Gastrocnemius medialis (tissue), 4 donors: Measurements from ENCODE around the gene SPRED2. TPM values are rescaled to one million over a fixed set of nuclear protein-coding genes. Genes with fewer than 3 reads are reported as not detected.
"Not testable (repeated sequence)": the region's sequence is repeated elsewhere in the genome, so short reads cannot be mapped to it uniquely, and the experiment has no call there.

Experiments
- ATAC-seq, 2 donors: fragments of 150-250 bp; one replicate each; pipeline ENCODE4 v1.9.1; 2016
- DNase-seq, 2 donors: peaks; one replicate each; pipeline ENCODE4 v3.0.0-alpha.2; 2019
- H3K27ac ChIP-seq, 4 donors: fragments of 200-600 bp; sonication (generic); 1 replicate in 1 of 4; 2 replicates in 3 of 4; pipeline ENCODE4 v1.5.1; 2016 to 2018; ENCODE audit warnings: mild to moderate bottlenecking in 2 of 4, moderate library complexity in 1 of 4
- H3K27me3 ChIP-seq, 3 donors: fragments of 200-600 bp; sonication (generic) in 2 of 3; 1 replicate in 1 of 3; 2 replicates in 2 of 3; pipeline versions ENCODE4 v1.5.1 to v1.6.0; 2016 to 2019; ENCODE audit warnings: mild to moderate bottlenecking in 1 of 3, moderate library complexity in 1 of 3
- H3K36me3 ChIP-seq, 2 donors: fragments of 200-600 bp; sonication (generic) in 1 of 2; one replicate each; pipeline ENCODE4 v1.5.1; 2017 to 2018
- H3K4me1 ChIP-seq, 2 donors: fragments of 200-600 bp; sonication (generic) in 1 of 2; one replicate each; pipeline ENCODE4 v1.5.1; 2016 to 2017; ENCODE audit warnings: mild to moderate bottlenecking in 2 of 2
- H3K4me3 ChIP-seq, 4 donors: fragments of 200-600 bp; sonication (generic) in 3 of 4; 1 replicate in 1 of 4; 2 replicates in 3 of 4; pipeline ENCODE4 v1.5.1; 2016 to 2019; ENCODE audit warnings: mild to moderate bottlenecking in 2 of 4
- H3K9me3 ChIP-seq, 3 donors: fragments of 200-600 bp; sonication (generic) in 2 of 3; 1 replicate in 1 of 3; 2 replicates in 2 of 3; pipeline ENCODE4 v1.5.1; 2016 to 2019
- POLR2A ChIP-seq, 2 donors: fragments of 450-650 bp; IDR thresholded peaks; one replicate each; pipeline ENCODE4 v1.6.1; 2017; ENCODE audit warnings: antibody characterized with exemption in 2 of 2, mild to moderate bottlenecking in 2 of 2, moderate library complexity in 2 of 2
- in situ Hi-C, 4 donors: fragments of 200-750 bp; cut with MboI; loops; one replicate each; pipeline versions ENCODE4 v1.15.0 to v1.8.0; 2017; ENCODE audit warnings: low sequenced_read_pairs in 4 of 4
- intact Hi-C: fragments of 100-400 bp; cut with DNase I; formaldehyde crosslinking; loops from one replicate; pipeline ENCODE4 v1.15.1; 2023; ENCODE audit warnings: low total_unique reads
- total RNA-seq, 4 donors: library from RNA; depleted of rRNA; stranded (reverse); fragments of >200 nt; gene quantifications; one replicate each; pipeline versions ENCODE4 v1.1.0 to v1.2.3, GENCODE V29; 2016
- TF ChIP-seq, protein P1 (sequence below), 5 experiments: fragments of 450-650 bp in 3 of 5; fragments of 200-600 bp in 2 of 5; sonication (generic) in 2 of 5; IDR thresholded peaks in 4 of 5; conservative IDR thresholded peaks in 1 of 5; 1 replicate in 4 of 5; 2 replicates in 1 of 5; pipeline ENCODE4 v1.5.1; 2016 to 2019; ENCODE audit warnings: antibody characterized with exemption in 5 of 5, mild to moderate bottlenecking in 3 of 5, moderate library complexity in 3 of 5

Gene SPRED2
- total RNA-seq, 4 donors from 2014 or later: 4.1 to 12.5 (median 7.4) TPM

DNA sequence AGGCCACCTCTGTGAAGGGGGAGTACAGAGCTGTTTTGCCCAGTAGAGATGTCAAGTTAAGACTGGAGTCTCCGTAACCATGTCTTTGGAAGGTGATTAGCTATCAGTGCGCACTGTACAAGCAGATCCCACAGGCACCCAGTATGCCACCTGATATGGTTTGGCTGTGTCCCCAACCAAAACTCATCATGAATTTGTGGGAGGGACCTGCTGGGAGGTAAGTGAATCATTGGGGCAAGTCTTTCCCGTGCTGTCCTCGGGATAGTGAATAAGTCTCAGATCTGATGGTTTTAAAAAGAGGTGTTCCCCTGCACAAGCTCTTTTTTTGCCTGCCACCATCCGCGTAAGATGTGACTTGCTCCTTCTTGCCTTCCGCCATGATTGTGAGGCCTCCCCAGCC, 114.6 kb downstream of the SPRED2 start:
- DNase-seq: no peak
- no peaks in the 10 kb centered on the region for H3K4me1 ChIP-seq
- TF ChIP-seq POLR2A (IDR thresholded peaks at IDR 0.05): no peak
- TF ChIP-seq, protein P1, sequence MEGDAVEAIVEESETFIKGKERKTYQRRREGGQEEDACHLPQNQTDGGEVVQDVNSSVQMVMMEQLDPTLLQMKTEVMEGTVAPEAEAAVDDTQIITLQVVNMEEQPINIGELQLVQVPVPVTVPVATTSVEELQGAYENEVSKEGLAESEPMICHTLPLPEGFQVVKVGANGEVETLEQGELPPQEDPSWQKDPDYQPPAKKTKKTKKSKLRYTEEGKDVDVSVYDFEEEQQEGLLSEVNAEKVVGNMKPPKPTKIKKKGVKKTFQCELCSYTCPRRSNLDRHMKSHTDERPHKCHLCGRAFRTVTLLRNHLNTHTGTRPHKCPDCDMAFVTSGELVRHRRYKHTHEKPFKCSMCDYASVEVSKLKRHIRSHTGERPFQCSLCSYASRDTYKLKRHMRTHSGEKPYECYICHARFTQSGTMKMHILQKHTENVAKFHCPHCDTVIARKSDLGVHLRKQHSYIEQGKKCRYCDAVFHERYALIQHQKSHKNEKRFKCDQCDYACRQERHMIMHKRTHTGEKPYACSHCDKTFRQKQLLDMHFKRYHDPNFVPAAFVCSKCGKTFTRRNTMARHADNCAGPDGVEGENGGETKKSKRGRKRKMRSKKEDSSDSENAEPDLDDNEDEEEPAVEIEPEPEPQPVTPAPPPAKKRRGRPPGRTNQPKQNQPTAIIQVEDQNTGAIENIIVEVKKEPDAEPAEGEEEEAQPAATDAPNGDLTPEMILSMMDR (IDR thresholded peaks at IDR 0.05 in 4 of 5, conservative IDR thresholded peaks at IDR 0.05 in 1 of 5): no peak
- intact Hi-C loops (no loop called here), in situ Hi-C loops (no loop called here)
- no peaks in the 10 kb centered on the region for H3K27me3 ChIP-seq
- H3K9me3 ChIP-seq: no peaks in the 10 kb centered on the region
- no peak overlapping the region for H3K4me3 ChIP-seq
- no peak for ATAC-seq
- H3K36me3 ChIP-seq: peaks cover 0 to 32% of the 10 kb centered on the region in 2 donors
- H3K27ac ChIP-seq: no peak overlapping the region

GRCh38 chr2:65317351-65317750, 115.0 kb downstream of the SPRED2 start:
- in situ Hi-C loops, H3K27me3 ChIP-seq, H3K4me1 ChIP-seq, H3K9me3 ChIP-seq, ATAC-seq, H3K27ac ChIP-seq, intact Hi-C loops, H3K4me3 ChIP-seq, DNase-seq: not testable (repeated sequence)
- peaks cover 0 to 37% of the 10 kb centered on the region in 2 donors for H3K36me3 ChIP-seq

DNA sequence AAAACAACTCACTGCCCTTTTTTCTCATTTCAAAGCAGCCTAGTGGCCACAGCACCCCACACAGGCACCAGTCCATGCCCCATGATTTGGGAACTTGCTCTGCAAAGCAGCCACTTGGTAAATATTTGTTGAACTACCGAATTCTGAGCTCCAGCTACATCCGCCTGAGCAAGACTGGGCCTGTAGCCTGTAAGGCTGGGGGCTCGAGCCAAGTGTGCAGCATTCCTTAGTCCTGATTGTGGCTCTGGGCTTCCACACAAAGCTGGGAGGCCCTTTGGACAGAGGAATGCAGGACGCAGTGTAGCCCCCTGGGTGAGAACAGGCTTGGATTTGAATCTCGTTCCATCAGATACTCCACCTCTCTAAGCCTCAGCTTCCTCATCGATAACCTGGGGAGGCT, 116.3 kb downstream of the SPRED2 start:
- Histone ChIP-seq H3K4me1 (no peaks in the 10 kb centered on the region), H3K36me3 (peaks cover 0 to 48% of the 10 kb centered on the region in 2 donors), H3K4me3 (no peak overlapping the region), H3K27me3 (no peaks in the 10 kb centered on the region), H3K9me3 (no peaks in the 10 kb centered on the region), H3K27ac (peak overlapping the region in 3 of 4 donors; percentile 7 to 39 (median 29))
- peak in 1 of 2 donors; percentile 60 for DNase-seq
- ATAC-seq: peak; percentile 26 to 38
- TF ChIP-seq, protein P1 (IDR thresholded peaks at IDR 0.05 in 4 of 5, conservative IDR thresholded peaks at IDR 0.05 in 1 of 5): no peak
- TF ChIP-seq POLR2A (IDR thresholded peaks at IDR 0.05): no peak
- in situ Hi-C loops: no loop called here
- intact Hi-C loops: no loop called here

DNA sequence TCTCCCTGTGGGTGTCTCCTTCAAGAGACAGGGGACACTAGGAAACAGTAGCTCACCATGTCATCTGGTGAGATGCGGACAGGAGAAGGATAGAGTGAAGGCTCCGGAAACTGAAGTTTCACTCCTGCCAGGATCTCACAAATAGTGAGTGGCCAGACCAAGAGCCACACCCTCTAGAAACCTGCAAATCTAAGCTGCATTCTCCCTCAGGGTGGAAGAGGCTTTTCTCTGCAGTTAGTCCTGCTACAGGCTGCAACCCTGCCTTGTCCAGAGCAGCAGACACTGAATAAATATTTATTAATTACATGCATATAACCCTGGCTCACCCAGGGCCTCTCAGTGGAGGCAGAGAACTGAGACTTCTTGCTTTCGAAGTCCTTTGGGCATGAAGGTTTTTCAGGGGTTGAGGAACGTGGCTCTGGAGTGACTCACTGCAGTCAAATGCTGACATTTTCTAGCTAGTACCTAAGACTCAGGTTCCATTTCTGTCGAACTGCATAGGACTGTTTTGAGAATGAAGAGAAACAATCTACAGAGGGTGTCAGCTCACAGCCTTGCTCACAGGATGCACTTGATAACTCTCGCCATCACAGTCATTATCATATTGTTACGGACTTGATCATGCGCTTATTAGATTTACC, 117.5 kb downstream of the SPRED2 start:
- H3K4me3 ChIP-seq: no peak overlapping the region
- DNase-seq (no peak), ATAC-seq (no peak)
- H3K27me3 ChIP-seq: no peaks in the 10 kb centered on the region
- no peaks in the 10 kb centered on the region for H3K9me3 ChIP-seq
- peaks cover 0 to 48% of the 10 kb centered on the region in 2 donors for H3K36me3 ChIP-seq
- intact Hi-C loops: no loop called here
- no peak overlapping the region for H3K27ac ChIP-seq
- TF ChIP-seq, protein P1 (IDR thresholded peaks at IDR 0.05 in 4 of 5, conservative IDR thresholded peaks at IDR 0.05 in 1 of 5): no peak
- no peak for TF ChIP-seq POLR2A (IDR thresholded peaks at IDR 0.05)
- H3K4me1 ChIP-seq: peaks cover 2 to 4% of the 10 kb centered on the region in 2 donors
- in situ Hi-C loops: no loop called here

GRCh38 chr2:65313954-65314256, 118.5 kb downstream of the SPRED2 start:
- Histone ChIP-seq H3K4me1 (peaks cover 8 to 10% of the 10 kb centered on the region in 2 donors), H3K9me3 (no peaks in the 10 kb centered on the region), H3K27me3 (no peaks in the 10 kb centered on the region), H3K4me3 (no peak overlapping the region), H3K27ac (peak overlapping the region in 1 of 4 donors; percentile 36), H3K36me3 (peaks cover 0 to 48% of the 10 kb centered on the region in 2 donors)
- in situ Hi-C loops: no loop called here
- intact Hi-C loops: no loop called here
- DNase-seq: no peak
- ATAC-seq: no peak
- TF ChIP-seq, protein P1 (IDR thresholded peaks at IDR 0.05 in 4 of 5, conservative IDR thresholded peaks at IDR 0.05 in 1 of 5): no peak
- no peak for TF ChIP-seq POLR2A (IDR thresholded peaks at IDR 0.05)
